GM12878 (cell line): ENCODE data around the gene TLR1. TPM values are rescaled to one million over a fixed set of nuclear protein-coding genes. Genes with fewer than 3 reads are reported as not detected.
A peak's percentile ranks its signal among the peaks of the same experiment; 100 is the strongest.

ENCODE experiments used
- BCL11A ChIP-seq: IDR thresholded peaks from 2 replicates; pipeline ENCODE4 v1.6.1; 2011; ENCODE audit warnings: low read depth, low read length
- EED ChIP-seq: sonication (generic); IDR thresholded peaks from 2 replicates; pipeline ENCODE4 v1.6.1; 2016; ENCODE audit warnings: antibody characterized with exemption, low read depth
- EGR1 ChIP-seq, 2 experiments: IDR thresholded peaks; 1 replicate in 1 of 2; 2 replicates in 1 of 2; pipeline ENCODE4 v1.6.1; 2011 to 2012; ENCODE audit warnings: low read depth in 2 of 2, low read length in 2 of 2, borderline replicate concordance in 1 of 2, mild to moderate bottlenecking in 1 of 2, moderate library complexity in 1 of 2
- IRF4 ChIP-seq: IDR thresholded peaks from 2 replicates; pipeline ENCODE4 v1.6.1; 2011; ENCODE audit warnings: low read depth, low read length
- JUNB ChIP-seq: IDR thresholded peaks from 2 replicates; pipeline ENCODE4 v1.6.1; 2016; ENCODE audit warnings: antibody characterized with exemption, mild to moderate bottlenecking
- KAT2A ChIP-seq: conservative IDR thresholded peaks from 2 replicates; pipeline ENCODE4 v1.6.1; 2011; ENCODE audit warnings: low read depth, low read length; ENCODE audit not compliant: control insufficient read depth
- MLLT1 ChIP-seq: fragments of 450-650 bp; IDR thresholded peaks from 2 replicates; pipeline ENCODE4 v1.6.1; 2016; ENCODE audit warnings: mild to moderate bottlenecking
- NFIC ChIP-seq: IDR thresholded peaks from 2 replicates; pipeline ENCODE4 v1.6.1; 2012; ENCODE audit warnings: low read depth, mild to moderate bottlenecking, inconsistent platforms, low read length, moderate library complexity
- NR2F1 ChIP-seq: fragments of 450-650 bp; conservative IDR thresholded peaks from 2 replicates; pipeline ENCODE4 v1.6.1; 2017; ENCODE audit warnings: mild to moderate bottlenecking
- POLR2A ChIP-seq: IDR thresholded peaks from 2 replicates; pipeline ENCODE4 v1.6.1; 2011; ENCODE audit warnings: low read depth, mild to moderate bottlenecking, low read length
- POLR2AphosphoS5 ChIP-seq: IDR thresholded peaks from 2 replicates; pipeline ENCODE4 v1.6.1; 2011; ENCODE audit warnings: mild to moderate bottlenecking, low read length, inconsistent platforms
- POU2F2 ChIP-seq: IDR thresholded peaks from 3 replicates; pipeline ENCODE4 v1.6.1; 2011; ENCODE audit warnings: low read depth, mild to moderate bottlenecking, low read length, borderline replicate concordance
- PRDM15 ChIP-seq: fragments of 450-650 bp; formaldehyde crosslinking; IDR thresholded peaks from 2 replicates; pipeline ENCODE4 v1.4.0; 2020; ENCODE audit warnings: mild to moderate bottlenecking, moderate library complexity
- RB1 ChIP-seq: fragments of 450-650 bp; formaldehyde crosslinking; IDR thresholded peaks from 2 replicates; pipeline ENCODE4 v1.6.1; 2017; ENCODE audit warnings: mild to moderate bottlenecking, borderline replicate concordance
- RFX5 ChIP-seq: IDR thresholded peaks from 2 replicates; pipeline ENCODE4 v1.6.1; 2011; ENCODE audit warnings: low read depth, low read length, improper control_type of control experiment
- RUNX3 ChIP-seq: IDR thresholded peaks from 2 replicates; pipeline ENCODE4 v1.6.1; 2012; ENCODE audit warnings: low read length, inconsistent platforms
- SMC3 ChIP-seq: IDR thresholded peaks from 2 replicates; pipeline ENCODE4 v1.6.1; 2011; ENCODE audit warnings: low read length, improper control_type of control experiment, borderline replicate concordance
- TCF12 ChIP-seq: IDR thresholded peaks from 2 replicates; pipeline ENCODE4 v1.6.1; 2011; ENCODE audit warnings: low read depth, mild to moderate bottlenecking, low read length
- TCF7 ChIP-seq: IDR thresholded peaks from 2 replicates; pipeline ENCODE4 v1.6.1; 2014; ENCODE audit warnings: antibody characterized with exemption, borderline replicate concordance
- ZNF592 ChIP-seq: fragments of 450-650 bp; IDR thresholded peaks from 2 replicates; pipeline ENCODE4 v1.6.1; 2017; ENCODE audit warnings: mild to moderate bottlenecking, moderate library complexity
- polyA plus RNA-seq, 11 experiments: library from polyadenylated mRNA; depleted of rRNA in 4 of 11; unstranded in 6 of 11; stranded (reverse) in 5 of 11; fragments of >200 nt; fragmentation: Nextera tagmentation in 4 of 11; fragmentation: Illumina TruSeq in 1 of 11; extraction: Ambion mirVana in 4 of 11; extraction: Trizol in 1 of 11; gene quantifications; 1 replicate in 1 of 11; 2 replicates in 10 of 11; pipeline versions ENCODE4 v1.2.1 to v1.2.3, GENCODE V29; 2011 to 2016; ENCODE audit warnings: inconsistent platforms in 2 of 11, missing spikeins in 2 of 11, low read depth in 1 of 11
- total RNA-seq, 4 experiments: library from RNA; depleted of rRNA in 3 of 4; stranded (reverse); fragments of >200 nt in 3 of 4; fragmentation: Illumina TruSeq in 1 of 4; extraction: Trizol in 1 of 4; gene quantifications; 2 replicates each; pipeline versions ENCODE4 v1.2.1 to v1.2.3, GENCODE V29; 2013 to 2021

The TLR1 gene
- total and polyA plus RNA-seq, 10 of the 15 experiments (the other 5 are each of a cell fraction or from before 2014, with no cell fraction given): 9.3 to 57.1 (median 20.4) TPM

GRCh38 chr4:38819569-38819968 lies 15.0 kb upstream of the TLR1 start (continued):
- TF ChIP-seq ZNF592 (peak; percentile 72; the same call in 1 of the 2 replicates), BCL11A (peak; percentile 69), IRF4 (0 out of 2 replicates have a peak, but pooled peaks have one; percentile 18), SMC3 (no peak; the same call in 1 of the 2 replicates), TCF7 (no peak), EED (peak; percentile 67; the same call in 1 of the 2 replicates), TCF12 (no peak), POLR2A (no peak), RB1 (no peak), MLLT1 (peak; percentile 87; the same call in 1 of the 2 replicates), NR2F1 (no peak), RUNX3 (peak; percentile 96), KAT2A (no peak), JUNB (peak; percentile 24; the same call in 1 of the 2 replicates), POLR2AphosphoS5 (0 out of 2 replicates have a peak, but pooled peaks have one; percentile 45), RFX5 (no peak), PRDM15 (no peak), POU2F2 (no peak), EGR1 (IDR thresholded peaks at IDR 0.05; ENCODE audit: borderline replicate concordance in 1 of 2, low read depth in 2 of 2, low read length in 2 of 2) (no peak), NFIC (peak; percentile 77)
